ENCODE data around the gene PPP2R2B.

PPP2R2B gene

DNA sequence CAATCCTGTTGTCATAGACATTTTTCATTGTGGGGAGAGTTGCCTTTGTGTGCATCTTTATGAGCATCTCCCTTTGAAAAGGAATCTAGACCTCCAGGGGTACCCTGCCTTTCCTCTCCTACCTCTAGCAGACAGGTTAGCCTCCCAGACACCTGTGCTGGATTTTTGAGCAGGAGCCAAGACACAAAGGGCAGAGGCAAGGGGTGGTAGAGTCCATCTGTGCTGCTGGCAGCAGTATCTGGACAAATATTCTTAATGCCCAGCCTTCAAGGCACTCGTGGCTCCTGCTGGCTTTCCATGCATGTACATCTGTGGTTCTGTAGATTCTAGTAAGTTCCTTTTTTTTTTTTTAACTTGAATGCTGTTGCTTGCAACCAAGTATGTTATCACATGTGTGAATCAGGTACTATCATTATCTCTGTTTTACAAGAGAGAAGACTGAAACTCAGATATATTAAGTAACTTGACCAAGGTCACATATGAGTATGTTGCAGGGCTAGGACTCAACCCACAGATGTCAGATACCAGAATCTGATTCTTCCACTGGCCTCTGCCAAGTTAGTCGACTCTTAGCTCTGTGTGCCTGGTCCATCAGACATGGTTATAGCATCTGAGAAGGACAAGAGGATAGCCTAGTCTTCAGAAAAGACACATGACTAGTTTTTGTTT is 329.6 kb downstream of the PPP2R2B start:
- no peak for DNase-seq (ENCODE audit: low spot score)

DNA sequence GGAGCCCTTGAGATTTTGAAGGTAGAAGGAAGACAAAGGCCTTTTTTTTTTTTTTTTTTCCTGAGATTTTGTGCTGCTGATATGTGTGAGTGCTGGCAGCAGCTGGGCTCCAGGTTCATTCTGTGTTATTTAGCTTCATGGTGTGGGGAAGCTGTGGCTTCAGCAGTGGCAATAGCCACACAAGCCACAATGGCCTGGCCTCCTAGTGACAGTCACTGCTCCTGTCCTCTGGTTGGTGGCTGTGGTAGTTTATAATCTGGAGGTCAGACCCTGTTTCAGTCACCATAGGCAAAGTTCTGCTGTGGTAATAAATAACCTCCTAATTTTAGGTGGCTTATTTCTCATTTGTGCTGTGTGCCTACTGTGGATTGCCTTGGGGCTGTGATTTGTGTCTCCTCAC is 334.3 kb downstream of the PPP2R2B start:
- DNase-seq (ENCODE audit: low spot score), result no peak

DNA sequence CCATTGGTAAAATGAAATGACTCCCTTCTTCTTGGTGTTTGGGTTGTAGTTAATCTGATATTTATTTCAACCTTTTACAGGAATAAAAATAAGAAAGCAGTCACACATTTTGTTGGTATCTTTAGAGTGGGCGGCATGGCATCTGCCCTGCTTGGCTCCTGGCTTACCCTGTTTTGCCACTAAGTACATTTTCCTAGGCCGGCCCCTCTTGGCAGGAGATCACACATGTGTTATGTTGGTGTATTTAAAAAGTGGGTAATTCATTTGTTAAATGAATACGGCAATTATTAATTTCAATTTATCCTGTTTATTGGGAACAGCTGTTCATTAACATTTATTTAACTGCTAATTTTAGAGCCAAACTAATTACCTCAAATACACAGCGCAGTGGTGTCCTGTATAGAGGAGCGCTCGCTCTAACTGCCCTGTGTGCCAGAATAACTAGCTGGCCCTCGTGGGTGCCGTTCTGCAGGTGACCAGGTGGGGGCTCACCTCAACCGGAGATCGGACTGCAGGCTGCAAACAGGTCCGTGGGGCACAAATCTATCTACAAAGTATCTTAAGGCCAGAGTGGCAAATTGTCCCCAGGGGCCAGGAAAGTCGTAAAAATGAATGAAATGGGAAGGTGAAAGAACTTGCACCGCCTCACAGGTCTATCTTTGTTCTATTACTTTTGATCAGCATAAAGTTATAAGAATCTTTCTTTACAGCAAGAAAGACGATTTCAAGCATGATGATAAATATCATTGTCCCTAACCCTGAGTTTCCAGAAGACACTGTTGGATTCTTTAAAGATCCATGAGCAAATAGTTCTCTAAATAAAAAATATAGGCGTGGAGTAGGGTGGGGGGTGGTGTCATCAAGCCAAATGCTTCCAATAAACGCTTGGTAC is 336.4 kb downstream of the PPP2R2B start:
- peak; percentile 66 for DNase-seq (ENCODE audit: low spot score)

DNA sequence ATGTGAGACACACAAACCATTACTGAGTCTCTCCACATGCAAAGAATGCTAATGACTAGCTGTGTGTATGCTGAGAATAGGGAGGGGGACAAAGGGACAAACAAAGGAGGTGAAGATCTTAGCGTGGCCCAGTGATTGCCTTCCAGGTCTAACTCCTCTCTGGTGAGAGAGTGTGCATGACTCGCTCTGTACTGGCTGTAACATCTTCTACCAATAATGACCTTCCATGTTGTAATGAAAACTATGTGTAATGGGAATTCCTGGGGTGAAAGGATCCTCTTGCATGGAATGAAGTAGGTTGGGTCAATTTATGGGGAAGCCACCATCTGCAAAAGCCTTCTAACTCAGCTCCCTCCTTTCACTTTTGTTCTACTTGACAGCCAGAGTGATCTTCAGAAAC is 338.1 kb downstream of the PPP2R2B start:
- DNase-seq (ENCODE audit: low spot score), result no peak

DNA sequence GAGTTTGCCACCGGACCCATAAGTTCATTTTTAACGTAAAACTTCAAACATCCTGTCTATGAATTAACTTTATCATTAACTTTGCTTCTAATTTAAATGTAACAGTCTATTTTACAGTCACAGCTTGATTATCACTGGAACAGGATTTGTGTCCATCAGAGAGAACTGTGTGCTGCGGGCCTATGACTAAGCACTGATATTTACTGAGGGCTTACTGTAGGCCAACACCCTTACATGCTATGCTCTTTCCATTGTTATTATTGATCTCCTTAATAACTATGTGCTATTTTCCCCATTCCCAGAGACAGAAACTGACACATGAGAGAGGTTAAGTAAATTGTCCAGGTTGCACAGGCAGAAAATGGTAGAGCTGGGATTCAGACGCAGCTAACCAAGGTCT is 338.6 kb downstream of the PPP2R2B start:
- no peak for DNase-seq (ENCODE audit: low spot score)

DNA sequence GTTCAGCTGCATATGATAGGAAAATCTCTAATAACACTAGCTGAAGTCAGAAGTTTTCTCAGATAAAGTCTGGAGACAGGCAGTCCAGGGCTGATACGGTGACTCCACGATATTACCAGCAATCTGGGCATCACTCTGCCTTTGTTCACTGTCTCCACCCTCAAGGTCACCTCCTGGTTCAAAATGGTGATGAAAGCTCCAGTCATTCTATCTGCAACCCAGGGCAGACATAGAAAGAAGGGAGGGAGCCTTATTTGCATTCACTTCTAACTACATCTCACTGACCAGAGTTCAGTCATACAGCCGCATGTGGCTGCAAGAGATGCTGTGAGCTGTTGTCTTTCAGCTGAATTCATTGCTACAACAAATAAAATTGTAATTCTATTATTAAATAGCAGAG is 340.1 kb downstream of the PPP2R2B start:
- no peak for DNase-seq (ENCODE audit: low spot score)

DNA sequence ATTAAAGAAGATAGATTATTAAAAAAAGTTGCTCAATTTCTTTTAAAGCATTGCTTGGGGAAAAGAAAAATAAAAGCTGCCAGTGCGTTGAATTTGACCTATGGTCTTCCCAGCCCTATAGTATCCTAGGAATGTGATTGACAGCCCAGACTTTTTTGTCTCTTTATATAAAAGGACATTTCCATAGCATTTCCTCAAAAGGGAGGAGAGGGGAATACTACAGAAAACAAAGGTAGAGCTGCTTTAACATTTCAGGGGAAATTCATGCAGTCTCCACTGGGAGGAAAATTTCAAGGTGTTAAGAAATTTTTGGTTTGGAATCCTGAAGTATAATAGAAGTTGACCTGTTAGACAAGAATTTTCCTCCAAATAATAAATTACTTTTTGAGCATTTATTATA is 344.7 kb downstream of the PPP2R2B start:
- no peak for DNase-seq (ENCODE audit: low spot score)

DNA sequence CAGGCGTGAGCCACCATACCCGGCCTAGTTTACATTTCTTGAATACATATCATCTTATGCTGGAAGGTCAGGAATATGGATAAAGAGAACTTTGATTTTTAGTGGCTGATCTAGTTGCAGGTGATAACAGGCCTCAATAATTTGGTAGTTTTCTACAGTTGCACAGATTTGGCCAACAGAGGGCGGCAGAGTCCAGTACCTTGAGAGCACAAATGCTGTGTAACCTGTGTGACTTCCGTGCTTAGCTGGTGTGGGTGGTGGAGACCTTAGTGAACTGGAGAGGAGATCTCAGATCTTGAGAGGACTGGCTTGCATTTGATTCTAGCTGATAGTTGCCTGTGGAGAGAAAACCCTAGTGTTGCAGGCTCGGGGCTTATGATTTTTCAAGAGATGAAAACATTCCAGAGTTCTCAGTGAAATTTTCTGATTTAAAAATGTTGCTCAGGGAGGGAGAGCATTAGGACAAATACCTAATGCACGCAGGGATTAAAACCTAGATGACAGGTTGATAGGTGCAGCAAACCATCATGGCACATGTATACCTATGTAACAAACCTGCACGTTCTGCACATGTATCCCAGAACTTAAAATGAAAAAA is 345.2 kb downstream of the PPP2R2B start:
- DNase-seq (ENCODE audit: low spot score), result peak; percentile 76

Measured in CD4-positive, alpha-beta T cell treated with Interleukin-2 at 100 ng/mL for 4 hours (primary cell).